ENCODE results near the gene BAHCC1.

GRCh38 chr17:81447331-81447933 is 52.2 kb downstream of the BAHCC1 start:
- no peak for TF ChIP-seq FOS (IDR thresholded peaks at IDR 0.05; ENCODE audit: low read depth, low read length)
- no peak for TF ChIP-seq CTCF (conservative IDR thresholded peaks at IDR 0.05; ENCODE audit: low read depth, low read length)
- no peak for TF ChIP-seq SMC3 (IDR thresholded peaks at IDR 0.05; ENCODE audit: low read depth, low read length)
- TF ChIP-seq POLR2A (IDR thresholded peaks at IDR 0.05; ENCODE audit: low read depth, low read length): no peak
- TF ChIP-seq ELK1 (IDR thresholded peaks at IDR 0.05; ENCODE audit: borderline replicate concordance, low read depth, low read length): no peak
- TF ChIP-seq NFE2L2 (IDR thresholded peaks at IDR 0.05; ENCODE audit: low read depth, low read length): no peak
- TF ChIP-seq RCOR1 (IDR thresholded peaks at IDR 0.05; ENCODE audit: insufficient replicate concordance, low read length): no peak
- TF ChIP-seq USF2 (IDR thresholded peaks at IDR 0.05; ENCODE audit: low read depth, low read length): no peak
- TF ChIP-seq MAFK (IDR thresholded peaks at IDR 0.05; ENCODE audit: low read depth, low read length): no peak
- TF ChIP-seq CEBPB (IDR thresholded peaks at IDR 0.05; ENCODE audit: low read depth, low read length): no peak
